Mesenteric fat pad (tissue), 1 donor: Measurements from ENCODE around the gene NALCN. TPM values are rescaled to one million over a fixed set of nuclear protein-coding genes. Genes with fewer than 3 reads are reported as not detected.

Source experiments
- DNase-seq: peaks from one replicate; pipeline ENCODE4 v3.0.0-alpha.2; 2020; ENCODE audit warnings: low spot score
- total RNA-seq: library from RNA; stranded (reverse); fragmentation: NEBNext Ultra II Directional; extraction: Animal tissue kit (Norgen Biotek cat#: 25700); gene quantifications from one replicate; pipeline ENCODE4 v1.2.1, GENCODE V29; 2021
- donor health status: DM: yes; HTN: yes; CAD: no.

The NALCN gene
- total RNA-seq, 1 donor from 2014 or later = 0.19 TPM

GRCh38 chr13:101210774-101211173 lies 205.5 kb downstream of the NALCN start:
- DNase-seq = no peak

- DNase-seq = no peak
These were observed 207.0 kb downstream of the NALCN start for GRCh38 chr13:101209206-101209893.

- no peak for DNase-seq
These were observed 210.9 kb downstream of the NALCN start for GRCh38 chr13:101205408-101205807.

- no peak for DNase-seq
These were observed 211.9 kb downstream of the NALCN start for GRCh38 chr13:101204270-101205020.

- DNase-seq = no peak
These were observed 213.7 kb downstream of the NALCN start for GRCh38 chr13:101202590-101202989.

- no peak for DNase-seq
These were observed 225.3 kb downstream of the NALCN start for GRCh38 chr13:101190976-101191375.

GRCh38 chr13:101190337-101190736 lies 226.0 kb downstream of the NALCN start:
- no peak for DNase-seq

- no peak for DNase-seq
These were observed 230.7 kb downstream of the NALCN start for GRCh38 chr13:101185606-101186005.

GRCh38 chr13:101181076-101181685 lies 235.1 kb downstream of the NALCN start:
- no peak for DNase-seq

- DNase-seq = no peak
These were observed 237.3 kb downstream of the NALCN start for GRCh38 chr13:101179021-101179420.

GRCh38 chr13:101178406-101178805 lies 237.9 kb downstream of the NALCN start:
- no peak for DNase-seq

GRCh38 chr13:101170306-101170705 lies 246.0 kb downstream of the NALCN start:
- no peak for DNase-seq

GRCh38 chr13:101157261-101157660 lies 259.0 kb downstream of the NALCN start:
- no peak for DNase-seq

- no peak for DNase-seq
These were observed 260.4 kb downstream of the NALCN start for GRCh38 chr13:101155920-101156319.

- no peak for DNase-seq
These were observed 264.1 kb downstream of the NALCN start for GRCh38 chr13:101152184-101152583.

- no peak for DNase-seq
These were observed 265.3 kb downstream of the NALCN start for GRCh38 chr13:101150998-101151397.

GRCh38 chr13:101149735-101150384 lies 266.4 kb downstream of the NALCN start:
- no peak for DNase-seq

GRCh38 chr13:101146101-101146898 lies 270.0 kb downstream of the NALCN start:
- no peak for DNase-seq

- no peak for DNase-seq
These were observed 271.4 kb downstream of the NALCN start for GRCh38 chr13:101144808-101145419.

GRCh38 chr13:101140936-101141335 lies 275.4 kb downstream of the NALCN start:
- no peak for DNase-seq
